Type B pancreatic cell (in vitro differentiated cells): Measurements from ENCODE around the gene SHROOM1. TPM values are rescaled to one million over a fixed set of nuclear protein-coding genes. Genes with fewer than 3 reads are reported as not detected.

Experiments
- DNase-seq: peaks from one replicate; pipeline ENCODE4 v3.0.0; 2021; ENCODE audit warnings: mixed read lengths; ENCODE audit not compliant: unreplicated experiment; ENCODE audit errors: extremely low spot score
- H3K27ac Mint-ChIP-seq: 2 replicates; pipeline ENCODE4 v1.8.0; 2021; ENCODE audit warnings: mild to moderate bottlenecking, mixed read lengths
- H3K27me3 Mint-ChIP-seq: 2 replicates; pipeline ENCODE4 v1.8.0; 2021; ENCODE audit warnings: mixed read lengths
- H3K36me3 Mint-ChIP-seq: 2 replicates; pipeline ENCODE4 v1.8.0; 2021; ENCODE audit warnings: mixed read lengths
- H3K4me1 Mint-ChIP-seq: one replicate; pipeline ENCODE4 v1.8.0; 2021; ENCODE audit warnings: mixed read lengths; ENCODE audit not compliant: unreplicated experiment
- H3K4me3 Mint-ChIP-seq: 2 replicates; pipeline ENCODE4 v1.8.0; 2021; ENCODE audit warnings: mild to moderate bottlenecking, mixed read lengths
- H3K9me3 Mint-ChIP-seq: 2 replicates; pipeline ENCODE4 v1.8.0; 2021; ENCODE audit warnings: mixed read lengths
- CTCF ChIP-seq: fragments of 200-600 bp; sonication (generic); conservative IDR thresholded peaks from 2 replicates; pipeline ENCODE4 v1.5.0; 2021; ENCODE audit warnings: antibody characterized with exemption, mild to moderate bottlenecking
- total RNA-seq: library from RNA; stranded (reverse); gene quantifications from 2 replicates; pipeline ENCODE4 v1.2.1, GENCODE V29; 2021; ENCODE audit warnings: low replicate concordance

Gene SHROOM1
- total RNA-seq, 1 donor from 2014 or later, result 7.2 TPM

GRCh38 chr5:132819468-132819867, 11.0 kb downstream of the SHROOM1 start:
- Mint-ChIP-seq H3K27me3 (peaks cover 29% of the 10 kb centered on the region), H3K27ac (no peak overlapping the region), H3K4me1 (peaks cover 14% of the 10 kb centered on the region), H3K36me3 (no peaks in the 10 kb centered on the region), H3K4me3 (no peak overlapping the region), H3K9me3 (no peaks in the 10 kb centered on the region)
- TF ChIP-seq CTCF, result no peak
- DNase-seq, result no peak

- Mint-ChIP-seq H3K27ac (no peak overlapping the region), H3K36me3 (no peaks in the 10 kb centered on the region), H3K27me3 (peaks cover 37% of the 10 kb centered on the region), H3K9me3 (no peaks in the 10 kb centered on the region), H3K4me3 (no peak overlapping the region), H3K4me1 (peaks cover 13% of the 10 kb centered on the region)
- no peak for DNase-seq
- TF ChIP-seq CTCF, result no peak
Measured at GRCh38 chr5:132817011-132817410, 13.4 kb downstream of the SHROOM1 start.

GRCh38 chr5:132816554-132816953, 13.9 kb downstream of the SHROOM1 start:
- Mint-ChIP-seq H3K4me3 (no peak overlapping the region), H3K9me3 (no peaks in the 10 kb centered on the region), H3K27ac (no peak overlapping the region), H3K27me3 (peaks cover 41% of the 10 kb centered on the region), H3K36me3 (no peaks in the 10 kb centered on the region), H3K4me1 (peaks cover 9% of the 10 kb centered on the region)
- TF ChIP-seq CTCF, result no peak
- no peak for DNase-seq

GRCh38 chr5:132816083-132816482, 14.4 kb downstream of the SHROOM1 start:
- Mint-ChIP-seq H3K27ac (no peak overlapping the region), H3K36me3 (no peaks in the 10 kb centered on the region), H3K4me1 (peaks cover 5% of the 10 kb centered on the region), H3K9me3 (no peaks in the 10 kb centered on the region), H3K27me3 (peaks cover 46% of the 10 kb centered on the region), H3K4me3 (no peak overlapping the region)
- TF ChIP-seq CTCF, result no peak
- DNase-seq, result no peak

- Mint-ChIP-seq H3K36me3 (no peaks in the 10 kb centered on the region), H3K4me1 (peaks cover 5% of the 10 kb centered on the region), H3K27ac (peak overlapping the region; percentile 6), H3K27me3 (peaks cover 52% of the 10 kb centered on the region), H3K9me3 (no peaks in the 10 kb centered on the region), H3K4me3 (peak overlapping the region; percentile 76)
- no peak for DNase-seq
- TF ChIP-seq CTCF, result no peak
Measured at GRCh38 chr5:132815454-132815853, 15.0 kb downstream of the SHROOM1 start.
